ENCODE data around the gene SERPINE2. TPM values are rescaled to one million over a fixed set of nuclear protein-coding genes. Genes with fewer than 3 reads are reported as not detected.

The SERPINE2 gene
- total and polyA plus RNA-seq, 2 donors (not counting 3 experiments of a cell fraction or from before 2014, with no cell fraction given) = 4.0 to 8.8 TPM

GRCh38 chr2:223934870-223935269 lies 104.2 kb downstream of the SERPINE2 start:
- H3K9me1 ChIP-seq (replicated peaks; ENCODE audit: control insufficient read depth, extremely low read depth, insufficient read depth, low read length) = no peaks in the 10 kb centered on the region
- H3K36me3 ChIP-seq (ENCODE audit: control insufficient read depth in 2 of 2, extremely low read depth in 1 of 2, insufficient read depth in 2 of 2, low read length in 2 of 2) = no peaks in the 10 kb centered on the region
- FAIRE-seq (no peak), DNase-seq (ENCODE audit: low read depth, low spot score) (no peak)
- CTCF ChIA-PET = interaction anchor here (1.5 to 2.7 kb wide), 2 partner anchors 11 to 35 kb away, joined by 3 to 12 read pairs; no protein-coding TSS in a partner anchor
- H3K27ac ChIP-seq (ENCODE audit: insufficient read depth, low read depth, low read length) = no peak overlapping the region
- dilution Hi-C loops (cut with MboI; ENCODE audit: extremely low pct_ligation_motif_present, low sequenced_read_pairs) = no loop called here
- H4K20me1 ChIP-seq (replicated peaks; ENCODE audit: control insufficient read depth, extremely low read depth, insufficient read depth, low read length) = peaks cover 1% of the 10 kb centered on the region
- POLR2A ChIA-PET = no interaction called here
- H3K9ac ChIP-seq (replicated peaks; ENCODE audit: extremely low read depth, insufficient read depth, low read length) = no peak overlapping the region
- no peak overlapping the region for H3K4me3 ChIP-seq (replicated peaks in 1 of 3; ENCODE audit: insufficient read depth in 1 of 3, low read depth in 1 of 3, low read length in 3 of 3)
- H3K4me2 ChIP-seq (ENCODE audit: insufficient read depth, low read length) = no peak overlapping the region
- no TSS peak for BruUV-seq (replicated peaks)
- intact Hi-C loops (cut with micrococcal nuclease) = no loop called here
- peaks cover 32% of the 10 kb centered on the region for H3K4me1 ChIP-seq (ENCODE audit: control insufficient read depth, extremely low read depth, insufficient read depth, low read length)
- peaks cover 98% of the 10 kb centered on the region for H3K79me2 ChIP-seq (ENCODE audit: control insufficient read depth, insufficient read depth, low read length)
- no peak overlapping the region for H2AFZ ChIP-seq (ENCODE audit: low read depth, low read length)
- TF ChIP-seq MYC (IDR thresholded peaks at IDR 0.05; ENCODE audit: low read depth, low read length) (no peak), POLR2AphosphoS5 (IDR thresholded peaks at IDR 0.05; ENCODE audit: insufficient read depth, low read depth, low read length) (no peak), GATA2 (IDR thresholded peaks at IDR 0.05; ENCODE audit: insufficient read depth, insufficient read length, low read depth, low read length) (no peak), EZH2 (IDR thresholded peaks at IDR 0.05; ENCODE audit: borderline replicate concordance, low read depth, low read length, severe bottlenecking) (no peak), FOS (IDR thresholded peaks at IDR 0.05; ENCODE audit: borderline replicate concordance, insufficient read depth, low read length) (no peak), JUN (IDR thresholded peaks at IDR 0.05; ENCODE audit: borderline replicate concordance, insufficient read depth, insufficient read length, low read depth) (no peak), CTCF (IDR thresholded peaks at IDR 0.05; ENCODE audit: extremely low read depth in 1 of 2, insufficient read depth in 1 of 2, low read depth in 1 of 2, low read length in 2 of 2) (no peak), MAX (IDR thresholded peaks at IDR 0.05; ENCODE audit: insufficient read depth, insufficient read length) (no peak), POLR2A (IDR thresholded peaks at IDR 0.05; ENCODE audit: low read depth, low read length) (no peak)
- no peaks in the 10 kb centered on the region for H3K27me3 ChIP-seq (ENCODE audit: control insufficient read depth in 2 of 2, insufficient read depth in 2 of 2, low read length in 2 of 2)
- no peaks in the 10 kb centered on the region for H3K9me3 ChIP-seq (replicated peaks; ENCODE audit: control insufficient read depth, insufficient read depth, low read length)

All from endothelial cell of umbilical vein (primary cell).